Left lung (tissue), 10 donors: Measurements from ENCODE around the gene PLA2G4B. TPM values are rescaled to one million over a fixed set of nuclear protein-coding genes. Genes with fewer than 3 reads are reported as not detected.

Source experiments
- ATAC-seq: fragments of 200-7000 bp; cut with Tn5 transposase; one replicate; pipeline ENCODE4 v1.9.1; 2020; ENCODE audit warnings: moderate library complexity
- DNase-seq, 4 donors: peaks; one replicate each; pipeline ENCODE4 v3.0.0-alpha.2; 2013 to 2020
- H3K27ac ChIP-seq, 2 donors: fragments of 200-600 bp; sonication (generic) in 1 of 2; one replicate each; pipeline versions ENCODE4 v1.5.0 to v1.8.0; 2020 to 2021
- H3K27me3 ChIP-seq, 2 donors: fragments of 200-600 bp; sonication (generic) in 1 of 2; one replicate each; pipeline versions ENCODE4 v1.5.0 to v1.8.0; 2020 to 2021
- H3K36me3 ChIP-seq, 2 donors: fragments of 200-600 bp; sonication (generic) in 1 of 2; one replicate each; pipeline versions ENCODE4 v1.5.0 to v1.8.0; 2020 to 2021
- H3K4me1 ChIP-seq, 2 donors: fragments of 200-600 bp; one replicate each; pipeline ENCODE4 v1.8.0; 2021
- H3K4me3 ChIP-seq, 2 donors: fragments of 200-600 bp; sonication (generic) in 1 of 2; one replicate each; pipeline versions ENCODE4 v1.5.0 to v1.8.0; 2020 to 2021; ENCODE audit warnings: mild to moderate bottlenecking in 1 of 2
- H3K9me3 ChIP-seq, 2 donors: fragments of 200-600 bp; sonication (generic) in 1 of 2; one replicate each; pipeline versions ENCODE4 v1.5.0 to v1.8.0; 2020 to 2021
- CTCF ChIP-seq, 2 donors: fragments of 200-600 bp; sonication (generic) in 1 of 2; IDR thresholded peaks; one replicate each; pipeline versions ENCODE4 v1.5.0 to v1.8.0; 2021; ENCODE audit warnings: antibody characterized with exemption in 2 of 2
- intact Hi-C, 2 donors: fragments of 100-400 bp; cut with DNase I; formaldehyde crosslinking; loops; one replicate each; pipeline versions ENCODE4 v1.11.2 to v1.14.2; 2022
- polyA plus RNA-seq, 6 donors: library from polyadenylated mRNA; unstranded; fragments of 120-200 nt; gene quantifications; one replicate each; pipeline ENCODE4 v1.2.1, GENCODE V29; 2013; ENCODE audit not compliant: insufficient read length in 6 of 6
- total RNA-seq, 2 donors: library from RNA; stranded (reverse); fragmentation: NEBNext Ultra II Directional; extraction: Animal tissue kit (Norgen Biotek cat#: 25700); gene quantifications; one replicate each; pipeline ENCODE4 v1.2.1, GENCODE V29; 2021
- donor health status: DM: no; HTN: yes; CAD: no.
- donor health status: DM: no; HTN: no; CAD: no.

The PLA2G4B gene
- total and polyA plus RNA-seq, 8 donors = 9.2 to 23.1 (median 11.3) TPM

GRCh38 chr15:41844814-41845213 is 6.2 kb downstream of the PLA2G4B start:
- Histone ChIP-seq H3K27me3 (no peaks in the 10 kb centered on the region), H3K27ac (no peak overlapping the region), H3K36me3 (peaks cover 0 to 94% of the 10 kb centered on the region in 2 donors), H3K9me3 (no peaks in the 10 kb centered on the region), H3K4me1 (no peaks in the 10 kb centered on the region), H3K4me3 (no peak overlapping the region)
- intact Hi-C loops = no loop called here
- no peak for ATAC-seq
- no peak for DNase-seq
- TF ChIP-seq CTCF (IDR thresholded peaks at IDR 0.05) = no peak

GRCh38 chr15:41847206-41847605 is 8.6 kb downstream of the PLA2G4B start:
- Histone ChIP-seq H3K36me3 (peaks cover 0 to 79% of the 10 kb centered on the region in 2 donors), H3K27ac (no peak overlapping the region), H3K4me3 (no peak overlapping the region), H3K27me3 (no peaks in the 10 kb centered on the region), H3K4me1 (peaks cover 0 to 3% of the 10 kb centered on the region in 2 donors), H3K9me3 (no peaks in the 10 kb centered on the region)
- intact Hi-C loops = no loop called here
- ATAC-seq (no peak), DNase-seq (no peak)
- no peak for TF ChIP-seq CTCF (IDR thresholded peaks at IDR 0.05)

GRCh38 chr15:41847981-41848380 is 9.3 kb downstream of the PLA2G4B start:
- DNase-seq (no peak), ATAC-seq (no peak)
- no peak overlapping the region for H3K27ac ChIP-seq
- no peak overlapping the region for H3K4me3 ChIP-seq
- H3K27me3 ChIP-seq = no peaks in the 10 kb centered on the region
- intact Hi-C loops = no loop called here
- peaks cover 0 to 3% of the 10 kb centered on the region in 2 donors for H3K4me1 ChIP-seq
- no peak for TF ChIP-seq CTCF (IDR thresholded peaks at IDR 0.05)
- H3K36me3 ChIP-seq = peaks cover 0 to 72% of the 10 kb centered on the region in 2 donors
- no peaks in the 10 kb centered on the region for H3K9me3 ChIP-seq

GRCh38 chr15:41848631-41849030 is 10.0 kb downstream of the PLA2G4B start:
- ATAC-seq (no peak), DNase-seq (peak in 1 of 4 donors; percentile 28)
- Histone ChIP-seq H3K4me3 (no peak overlapping the region), H3K4me1 (peaks cover 0 to 3% of the 10 kb centered on the region in 2 donors), H3K27me3 (no peaks in the 10 kb centered on the region), H3K36me3 (peaks cover 0 to 66% of the 10 kb centered on the region in 2 donors), H3K27ac (no peak overlapping the region), H3K9me3 (no peaks in the 10 kb centered on the region)
- intact Hi-C loops = no loop called here
- TF ChIP-seq CTCF (IDR thresholded peaks at IDR 0.05) = no peak

GRCh38 chr15:41849204-41849603 is 10.6 kb downstream of the PLA2G4B start:
- Histone ChIP-seq H3K27ac (no peak overlapping the region), H3K36me3 (peaks cover 0 to 60% of the 10 kb centered on the region in 2 donors), H3K4me1 (peaks cover 0 to 3% of the 10 kb centered on the region in 2 donors), H3K27me3 (no peaks in the 10 kb centered on the region), H3K9me3 (no peaks in the 10 kb centered on the region), H3K4me3 (no peak overlapping the region)
- DNase-seq (no peak), ATAC-seq (no peak)
- no peak for TF ChIP-seq CTCF (IDR thresholded peaks at IDR 0.05)
- intact Hi-C loops = no loop called here
